ENCODE data around the gene GBP5. TPM values are rescaled to one million over a fixed set of nuclear protein-coding genes. Genes with fewer than 3 reads are reported as not detected.
"Not testable (repeated sequence)": the region's sequence is repeated elsewhere in the genome, so short reads cannot be mapped to it uniquely, and the experiment has no call there.

GBP5 gene
- total RNA-seq, 1 donor from 2014 or later, result not detected

DNA sequence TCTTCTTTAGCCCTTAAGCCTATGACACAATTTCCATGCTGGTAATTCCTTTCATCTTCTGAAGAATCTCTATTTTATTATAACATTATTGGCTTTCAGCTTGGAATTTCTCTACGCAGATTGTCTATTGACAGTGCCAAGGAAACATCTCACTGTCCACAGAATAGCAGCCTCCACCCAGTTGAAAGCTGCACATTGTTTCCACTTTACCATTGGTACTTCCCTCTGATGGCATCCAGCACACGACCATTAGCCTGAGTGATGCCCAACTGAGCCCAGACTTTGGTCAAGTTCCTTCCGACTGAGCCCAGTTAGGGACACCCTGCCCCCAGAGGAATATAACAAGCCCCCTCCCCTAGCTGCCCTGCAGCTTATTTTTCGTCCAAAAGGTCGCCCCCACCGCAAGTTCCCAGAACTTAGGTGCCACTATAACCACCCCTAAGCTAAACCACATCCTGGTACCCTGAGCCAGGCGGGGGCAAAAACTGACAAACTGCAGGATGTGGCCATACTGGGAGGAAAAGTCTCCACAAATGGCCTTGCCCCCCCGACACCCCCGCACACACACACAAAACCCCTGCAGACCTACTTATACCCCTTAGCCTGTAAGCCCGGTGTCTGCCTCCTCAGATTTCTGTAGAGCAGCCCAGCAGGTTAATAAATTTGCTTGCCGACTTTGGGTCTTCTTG is 13.2 kb downstream of the GBP5 start:
- no peak overlapping the region for H3K4me3 ChIP-seq
- H3K9me3 ChIP-seq, result no peaks in the 10 kb centered on the region
- TF ChIP-seq, protein P1, sequence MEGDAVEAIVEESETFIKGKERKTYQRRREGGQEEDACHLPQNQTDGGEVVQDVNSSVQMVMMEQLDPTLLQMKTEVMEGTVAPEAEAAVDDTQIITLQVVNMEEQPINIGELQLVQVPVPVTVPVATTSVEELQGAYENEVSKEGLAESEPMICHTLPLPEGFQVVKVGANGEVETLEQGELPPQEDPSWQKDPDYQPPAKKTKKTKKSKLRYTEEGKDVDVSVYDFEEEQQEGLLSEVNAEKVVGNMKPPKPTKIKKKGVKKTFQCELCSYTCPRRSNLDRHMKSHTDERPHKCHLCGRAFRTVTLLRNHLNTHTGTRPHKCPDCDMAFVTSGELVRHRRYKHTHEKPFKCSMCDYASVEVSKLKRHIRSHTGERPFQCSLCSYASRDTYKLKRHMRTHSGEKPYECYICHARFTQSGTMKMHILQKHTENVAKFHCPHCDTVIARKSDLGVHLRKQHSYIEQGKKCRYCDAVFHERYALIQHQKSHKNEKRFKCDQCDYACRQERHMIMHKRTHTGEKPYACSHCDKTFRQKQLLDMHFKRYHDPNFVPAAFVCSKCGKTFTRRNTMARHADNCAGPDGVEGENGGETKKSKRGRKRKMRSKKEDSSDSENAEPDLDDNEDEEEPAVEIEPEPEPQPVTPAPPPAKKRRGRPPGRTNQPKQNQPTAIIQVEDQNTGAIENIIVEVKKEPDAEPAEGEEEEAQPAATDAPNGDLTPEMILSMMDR (IDR thresholded peaks at IDR 0.05), result no peak
- H3K27me3 ChIP-seq, result no peaks in the 10 kb centered on the region
- peaks cover 0 to 4% of the 10 kb centered on the region in 2 donors for H3K4me1 ChIP-seq
- H3K27ac ChIP-seq, result no peak overlapping the region
- intact Hi-C loops (cut with DNase I), result no loop called here
- DNase-seq (ENCODE audit: low spot score in 2 of 2), result no peak
- no peaks in the 10 kb centered on the region for H3K36me3 ChIP-seq

DNA sequence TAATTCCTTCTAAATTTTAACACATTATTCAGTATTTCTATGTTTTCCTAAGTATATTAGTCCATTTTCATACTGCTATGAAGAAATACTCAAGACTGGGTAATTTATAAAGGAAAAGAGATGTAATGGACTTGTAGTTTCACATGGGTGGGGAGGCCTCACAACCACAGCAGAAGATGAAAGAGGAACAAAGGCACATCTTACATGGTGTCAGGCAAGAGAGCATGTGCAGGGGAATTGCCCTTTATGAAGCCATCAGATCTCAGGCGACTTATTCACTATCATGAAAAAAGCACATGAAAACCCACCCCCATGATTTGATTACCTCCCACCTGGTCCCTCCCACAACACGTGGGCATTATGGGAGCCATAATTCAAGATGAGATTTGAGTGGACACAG is 15.6 kb downstream of the GBP5 start:
- Histone ChIP-seq H3K36me3 (no peaks in the 10 kb centered on the region), H3K4me3 (no peak overlapping the region), H3K27ac (no peak overlapping the region), H3K9me3 (no peaks in the 10 kb centered on the region), H3K27me3 (no peaks in the 10 kb centered on the region), H3K4me1 (peaks cover 0 to under 1% of the 10 kb centered on the region in 2 donors)
- TF ChIP-seq, protein P1 (IDR thresholded peaks at IDR 0.05), result no peak
- DNase-seq (ENCODE audit: low spot score in 2 of 2), result no peak
- intact Hi-C loops (cut with DNase I), result no loop called here

DNA sequence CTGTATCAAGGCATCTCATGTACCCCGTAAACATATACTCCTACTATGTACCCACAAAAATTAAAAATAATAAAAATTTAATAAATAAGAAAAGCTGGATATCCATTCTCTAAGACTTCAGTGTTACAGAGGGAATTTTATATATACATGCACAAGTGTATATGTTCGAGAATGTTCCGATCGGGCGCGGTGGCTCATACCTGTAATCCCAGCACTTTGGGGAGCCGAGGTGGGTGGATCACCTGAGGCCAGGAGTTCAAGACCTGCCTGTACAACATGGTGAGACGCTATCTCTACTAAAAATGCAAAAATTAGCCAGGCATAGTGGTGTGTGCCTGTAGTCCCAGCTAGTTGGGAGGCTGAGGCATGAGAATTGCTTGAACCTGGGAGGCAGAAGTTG is 17.1 kb downstream of the GBP5 start:
- H3K4me3 ChIP-seq; H3K9me3 ChIP-seq; H3K36me3 ChIP-seq; intact Hi-C loops (cut with DNase I); DNase-seq (ENCODE audit: low spot score in 2 of 2); H3K27ac ChIP-seq; H3K4me1 ChIP-seq; H3K27me3 ChIP-seq: not testable (repeated sequence)

DNA sequence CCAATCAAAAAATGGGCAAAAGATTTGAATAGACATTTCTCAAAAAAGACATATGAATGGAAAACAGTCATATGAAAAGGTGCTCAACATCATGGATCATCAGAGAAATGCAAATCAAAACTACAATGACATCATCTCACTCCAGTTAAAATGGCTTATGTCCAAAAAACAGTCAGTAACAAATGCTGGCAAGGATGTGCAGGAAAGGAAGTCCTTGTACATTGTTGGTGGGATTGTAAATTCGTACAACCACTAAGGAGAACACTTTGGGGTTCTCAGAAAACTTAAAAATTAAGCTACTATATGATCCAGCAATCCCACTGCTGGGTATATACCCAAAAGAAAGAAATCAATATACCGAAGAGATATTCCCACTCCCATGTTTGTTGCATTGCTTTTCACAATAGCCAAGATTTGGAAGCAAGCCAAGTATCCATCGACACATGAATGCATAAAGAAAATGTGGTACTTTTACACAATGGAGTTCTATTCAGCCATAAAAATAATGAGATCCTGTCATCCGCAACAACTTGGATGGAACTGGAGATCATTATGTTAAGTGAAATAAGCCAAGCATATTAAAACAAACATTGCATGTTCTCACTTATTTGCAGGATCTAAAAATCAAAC is 17.9 kb downstream of the GBP5 start:
- no peaks in the 10 kb centered on the region for H3K36me3 ChIP-seq
- intact Hi-C loops (cut with DNase I), result no loop called here
- no peaks in the 10 kb centered on the region for H3K9me3 ChIP-seq
- TF ChIP-seq, protein P1 (IDR thresholded peaks at IDR 0.05), result no peak
- H3K4me1 ChIP-seq, result no peaks in the 10 kb centered on the region
- no peak for DNase-seq (ENCODE audit: low spot score in 2 of 2)
- H3K4me3 ChIP-seq, result no peak overlapping the region
- no peaks in the 10 kb centered on the region for H3K27me3 ChIP-seq
- H3K27ac ChIP-seq, result no peak overlapping the region

DNA sequence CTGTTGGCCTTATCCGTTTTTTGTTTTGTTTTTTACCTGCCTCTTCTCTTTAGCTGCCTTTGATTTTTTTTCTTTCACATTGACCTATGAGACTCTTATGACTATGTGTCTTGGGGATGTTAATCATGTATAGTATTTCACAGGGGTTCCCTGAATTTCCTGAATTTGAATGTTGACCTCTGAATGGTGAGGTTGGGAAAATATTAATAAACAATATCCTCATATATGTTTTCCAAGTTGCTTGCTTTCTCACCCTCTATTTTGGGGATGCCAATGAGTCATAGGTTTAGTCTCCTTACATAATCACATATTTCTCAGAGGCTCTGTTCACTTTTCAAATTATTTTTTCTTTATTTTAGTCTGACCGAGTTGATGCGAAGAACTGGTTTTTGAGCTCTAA is 29.6 kb downstream of the GBP5 start:
- no peak for DNase-seq (ENCODE audit: low spot score in 2 of 2)
- no peaks in the 10 kb centered on the region for H3K27me3 ChIP-seq
- no peak overlapping the region for H3K4me3 ChIP-seq
- TF ChIP-seq, protein P1 (IDR thresholded peaks at IDR 0.05), result no peak
- H3K9me3 ChIP-seq, result no peaks in the 10 kb centered on the region
- H3K4me1 ChIP-seq, result no peaks in the 10 kb centered on the region
- H3K36me3 ChIP-seq, result no peaks in the 10 kb centered on the region
- intact Hi-C loops (cut with DNase I), result no loop called here
- no peak overlapping the region for H3K27ac ChIP-seq

Other genes with a start within 250 kb of the GBP5 start
- 28.5 TPM for gene GBP3, start 250.0 kb downstream of the GBP5 start, total RNA-seq
- gene GBP1, start 207.7 kb downstream of the GBP5 start, total RNA-seq, result 59.7 TPM
- gene GBP2, start 146.7 kb downstream of the GBP5 start, total RNA-seq, result 72.9 TPM
- not detected for gene GBP7, start 96.9 kb downstream of the GBP5 start, total RNA-seq
- 6.6 TPM for gene GBP4, start 73.9 kb downstream of the GBP5 start, total RNA-seq
- not detected for gene GBP6, start 91.2 kb upstream of the GBP5 start, total RNA-seq